ENCODE data around the gene KLHL40.

DNA sequence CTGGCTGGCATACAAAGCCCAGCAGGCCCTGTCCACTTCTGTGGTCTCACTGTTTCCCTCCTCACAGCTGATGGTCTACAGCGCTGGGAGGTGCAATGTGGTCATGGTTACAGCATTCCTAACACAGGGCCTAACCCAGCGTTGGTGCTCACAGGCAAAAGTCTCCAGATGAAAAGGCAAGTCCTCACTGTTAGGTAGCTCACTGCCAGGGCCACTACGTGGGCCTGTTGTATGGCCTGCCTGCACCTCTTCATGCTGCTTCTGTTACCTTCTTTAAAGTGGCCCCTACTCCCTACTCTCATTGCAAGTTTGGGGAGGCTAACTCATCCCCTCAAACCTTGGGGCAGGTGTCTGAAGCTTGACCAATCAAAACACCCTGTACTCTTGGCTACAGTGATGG, 56.5 kb downstream of the KLHL40 start:
- no peak for TF ChIP-seq EZH2 (IDR thresholded peaks at IDR 0.05; ENCODE audit: low read length, missing control alignments)
- TF ChIP-seq, protein P1, sequence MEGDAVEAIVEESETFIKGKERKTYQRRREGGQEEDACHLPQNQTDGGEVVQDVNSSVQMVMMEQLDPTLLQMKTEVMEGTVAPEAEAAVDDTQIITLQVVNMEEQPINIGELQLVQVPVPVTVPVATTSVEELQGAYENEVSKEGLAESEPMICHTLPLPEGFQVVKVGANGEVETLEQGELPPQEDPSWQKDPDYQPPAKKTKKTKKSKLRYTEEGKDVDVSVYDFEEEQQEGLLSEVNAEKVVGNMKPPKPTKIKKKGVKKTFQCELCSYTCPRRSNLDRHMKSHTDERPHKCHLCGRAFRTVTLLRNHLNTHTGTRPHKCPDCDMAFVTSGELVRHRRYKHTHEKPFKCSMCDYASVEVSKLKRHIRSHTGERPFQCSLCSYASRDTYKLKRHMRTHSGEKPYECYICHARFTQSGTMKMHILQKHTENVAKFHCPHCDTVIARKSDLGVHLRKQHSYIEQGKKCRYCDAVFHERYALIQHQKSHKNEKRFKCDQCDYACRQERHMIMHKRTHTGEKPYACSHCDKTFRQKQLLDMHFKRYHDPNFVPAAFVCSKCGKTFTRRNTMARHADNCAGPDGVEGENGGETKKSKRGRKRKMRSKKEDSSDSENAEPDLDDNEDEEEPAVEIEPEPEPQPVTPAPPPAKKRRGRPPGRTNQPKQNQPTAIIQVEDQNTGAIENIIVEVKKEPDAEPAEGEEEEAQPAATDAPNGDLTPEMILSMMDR (conservative IDR thresholded peaks at IDR 0.05 in 1 of 2, IDR thresholded peaks at IDR 0.05 in 1 of 2; ENCODE audit: low read depth in 1 of 2, low read length in 2 of 2), result no peak

Data from fibroblast of lung (primary cell).